Neuronal stem cell (in vitro differentiated cells): Measurements from ENCODE around the gene PPP2R1B.

Source experiments
- DNase-seq: peaks from one replicate; pipeline ENCODE4 v3.0.0-alpha.2; 2013; ENCODE audit warnings: low spot score
- H2AFZ ChIP-seq: one replicate; pipeline ENCODE4 v1.6.1; 2013; ENCODE audit warnings: mild to moderate bottlenecking, low read length, inconsistent platforms
- H2AK5ac ChIP-seq: 2 replicates; pipeline ENCODE4 v1.6.1; 2013; ENCODE audit warnings: low read depth, mild to moderate bottlenecking, inconsistent platforms, low read length, moderate library complexity, mixed read lengths
- H2BK120ac ChIP-seq: 2 replicates; pipeline ENCODE4 v1.6.1; 2013; ENCODE audit warnings: low read depth, mild to moderate bottlenecking, inconsistent platforms, low read length, moderate library complexity, mixed read lengths
- H2BK12ac ChIP-seq: one replicate; pipeline ENCODE4 v1.6.1; 2013; ENCODE audit warnings: low read length, inconsistent platforms
- H2BK15ac ChIP-seq: 2 replicates; pipeline ENCODE4 v1.6.1; 2013; ENCODE audit warnings: mild to moderate bottlenecking, low read length, inconsistent platforms, mixed read lengths
- H2BK5ac ChIP-seq: one replicate; pipeline ENCODE4 v1.6.1; 2013; ENCODE audit warnings: inconsistent platforms, mild to moderate bottlenecking, low read length, moderate library complexity
- H3K14ac ChIP-seq: one replicate; pipeline ENCODE4 v1.6.1; 2013; ENCODE audit warnings: low read length, inconsistent platforms
- H3K18ac ChIP-seq: 2 replicates; pipeline ENCODE4 v1.6.1; 2013; ENCODE audit warnings: low read length, inconsistent platforms
- H3K23ac ChIP-seq: 2 replicates; pipeline ENCODE4 v1.6.1; 2013; ENCODE audit warnings: low read depth, mild to moderate bottlenecking, mixed read lengths, low read length, inconsistent platforms; ENCODE audit not compliant: poor library complexity
- H3K27ac ChIP-seq: replicated peaks from 3 replicates; pipeline ENCODE4 v1.5.1; 2013; ENCODE audit warnings: low read length, inconsistent platforms
- H3K27me3 ChIP-seq, 3 experiments: 2 replicates each; pipeline ENCODE4 v1.6.1; 2013; ENCODE audit warnings: low read length in 3 of 3, mild to moderate bottlenecking in 2 of 3, inconsistent platforms in 1 of 3, low read depth in 1 of 3, mixed read lengths in 1 of 3, moderate library complexity in 1 of 3; ENCODE audit not compliant: control insufficient read depth in 3 of 3, insufficient read depth in 3 of 3
- H3K36me3 ChIP-seq, 2 donors: replicated peaks in 1 of 2; 2 replicates each; pipeline ENCODE4 v1.6.1; 2013; ENCODE audit warnings: low read length in 2 of 2; ENCODE audit not compliant: control insufficient read depth in 2 of 2, insufficient read depth in 2 of 2
- H3K4ac ChIP-seq: 2 replicates; pipeline ENCODE4 v1.6.1; 2013; ENCODE audit warnings: inconsistent platforms, mild to moderate bottlenecking, low read length, moderate library complexity
- H3K4me1 ChIP-seq, 2 donors: 1 replicate in 1 of 2; 2 replicates in 1 of 2; pipeline ENCODE4 v1.6.1; 2013; ENCODE audit warnings: low read length in 2 of 2, low read depth in 1 of 2; ENCODE audit not compliant: control insufficient read depth in 2 of 2, insufficient read depth in 1 of 2
- H3K4me2 ChIP-seq: one replicate; pipeline ENCODE4 v1.6.1; 2013; ENCODE audit warnings: mild to moderate bottlenecking, low read length, inconsistent platforms; ENCODE audit not compliant: insufficient read depth, poor library complexity, severe bottlenecking
- H3K4me3 ChIP-seq, 2 donors: 2 replicates each; pipeline ENCODE4 v1.5.1; 2013; ENCODE audit warnings: low read length in 2 of 2, mild to moderate bottlenecking in 2 of 2, inconsistent platforms in 1 of 2, moderate library complexity in 1 of 2
- H3K79me1 ChIP-seq: one replicate; pipeline ENCODE4 v1.6.1; 2013; ENCODE audit warnings: low read depth, mild to moderate bottlenecking, inconsistent platforms, low read length, moderate library complexity
- H3K9ac ChIP-seq: one replicate; pipeline ENCODE4 v1.6.1; 2013; ENCODE audit warnings: mild to moderate bottlenecking, low read depth, low read length, inconsistent platforms; ENCODE audit not compliant: poor library complexity
- H3K9me3 ChIP-seq, 2 donors: replicated peaks in 1 of 2; 2 replicates each; pipeline versions ENCODE3 to v1.6.1; 2013; ENCODE audit warnings: low read length in 2 of 2, mild to moderate bottlenecking in 2 of 2, inconsistent platforms in 1 of 2, low read depth in 1 of 2, mixed read lengths in 1 of 2, moderate library complexity in 1 of 2; ENCODE audit not compliant: control insufficient read depth in 2 of 2, insufficient read depth in 1 of 2
- H4K8ac ChIP-seq: one replicate; pipeline ENCODE4 v1.6.1; 2013; ENCODE audit warnings: low read depth, mild to moderate bottlenecking, inconsistent platforms, low read length, moderate library complexity
- H4K91ac ChIP-seq: one replicate; pipeline ENCODE4 v1.6.1; 2013; ENCODE audit warnings: low read length, low read depth, mild to moderate bottlenecking, inconsistent platforms; ENCODE audit not compliant: poor library complexity
- WGBS, 2 donors: extraction: QIAGEN DNeasy Blood & Tissue Kit; methylation state at CpG; one replicate each; pipeline ENCODE4 v1.1.7; 2013; ENCODE audit warnings: missing lambda C conversion rate in 2 of 2, mixed read lengths in 1 of 2; ENCODE audit not compliant: insufficient read length in 2 of 2, insufficient replicate concordance in 1 of 2; ENCODE audit errors: extremely low coverage in 2 of 2; 5-methylcytosine and 5-hydroxymethylcytosine counted together

Gene PPP2R1B

GRCh38 chr11:111736621-111737443 is 29.4 kb downstream of the PPP2R1B start:
- Histone ChIP-seq H2BK15ac (no peak overlapping the region), H2BK120ac (no peak overlapping the region), H4K91ac (no peak overlapping the region), H2BK12ac (no peak overlapping the region), H3K4me2 (no peak overlapping the region), H3K27ac (no peak overlapping the region), H3K36me3 (peaks cover 3 to 18% of the 10 kb centered on the region in 2 donors), H2AFZ (no peak overlapping the region), H4K8ac (no peak overlapping the region), H2BK5ac (no peak overlapping the region), H3K27me3 (no peaks in the 10 kb centered on the region), H3K4ac (no peak overlapping the region), H3K79me1 (no peaks in the 10 kb centered on the region), H3K4me1 (peaks cover 15 to 63% of the 10 kb centered on the region in 2 donors), H3K4me3 (no peak overlapping the region), H3K18ac (no peak overlapping the region), H3K23ac (no peak overlapping the region), H2AK5ac (no peak overlapping the region), H3K9me3 (no peaks in the 10 kb centered on the region), H3K14ac (no peak overlapping the region), H3K9ac (no peak overlapping the region)
- DNase-seq = no peak
- WGBS, 2 donors = no CpG with 5 or more reads among the region's 15 CpGs

GRCh38 chr11:111736181-111736590 is 30.0 kb downstream of the PPP2R1B start:
- no peak overlapping the region for H3K27ac ChIP-seq
- H4K91ac ChIP-seq = no peak overlapping the region
- H3K36me3 ChIP-seq = peaks cover 2 to 12% of the 10 kb centered on the region in 2 donors
- H3K4ac ChIP-seq = no peak overlapping the region
- H3K14ac ChIP-seq = no peak overlapping the region
- no peak overlapping the region for H2BK120ac ChIP-seq
- no peak overlapping the region for H4K8ac ChIP-seq
- no peaks in the 10 kb centered on the region for H3K9me3 ChIP-seq
- no peak overlapping the region for H2AFZ ChIP-seq
- no peak overlapping the region for H2BK12ac ChIP-seq
- no peak overlapping the region for H2BK5ac ChIP-seq
- H3K4me2 ChIP-seq = no peak overlapping the region
- DNase-seq = no peak
- H3K79me1 ChIP-seq = peaks cover 1% of the 10 kb centered on the region
- no peak overlapping the region for H3K23ac ChIP-seq
- H2AK5ac ChIP-seq = no peak overlapping the region
- no peaks in the 10 kb centered on the region for H3K27me3 ChIP-seq
- H3K4me3 ChIP-seq = no peak overlapping the region
- peaks cover 17 to 64% of the 10 kb centered on the region in 2 donors for H3K4me1 ChIP-seq
- no peak overlapping the region for H3K18ac ChIP-seq
- H2BK15ac ChIP-seq = no peak overlapping the region
- no CpG with 5 or more reads among the region's 11 CpGs for WGBS, 2 donors
- H3K9ac ChIP-seq = no peak overlapping the region

GRCh38 chr11:111735262-111736116 is 30.7 kb downstream of the PPP2R1B start:
- no peak overlapping the region for H4K91ac ChIP-seq
- H3K9ac ChIP-seq = no peak overlapping the region
- no peak overlapping the region for H2BK15ac ChIP-seq
- H3K23ac ChIP-seq = peak overlapping the region; percentile 13
- no peak overlapping the region for H2BK120ac ChIP-seq
- H2BK5ac ChIP-seq = peak overlapping the region; percentile 27
- H3K79me1 ChIP-seq = peaks cover 1% of the 10 kb centered on the region
- no peak for DNase-seq
- no peak overlapping the region for H3K4me2 ChIP-seq
- H3K4me3 ChIP-seq = no peak overlapping the region
- peak overlapping the region; percentile 25 for H3K18ac ChIP-seq
- no peak overlapping the region for H2BK12ac ChIP-seq
- H2AFZ ChIP-seq = peak overlapping the region; percentile 40
- H2AK5ac ChIP-seq = no peak overlapping the region
- WGBS, 2 donors = no CpG with 5 or more reads among the region's 19 CpGs
- peaks cover 0 to 5% of the 10 kb centered on the region in 2 donors for H3K36me3 ChIP-seq
- no peaks in the 10 kb centered on the region for H3K9me3 ChIP-seq
- no peak overlapping the region for H4K8ac ChIP-seq
- peaks cover 20 to 71% of the 10 kb centered on the region in 2 donors for H3K4me1 ChIP-seq
- H3K27me3 ChIP-seq = no peaks in the 10 kb centered on the region
- H3K27ac ChIP-seq = no peak overlapping the region
- H3K14ac ChIP-seq = no peak overlapping the region
- H3K4ac ChIP-seq = no peak overlapping the region

- Histone ChIP-seq H3K4me1 (peaks cover 20 to 75% of the 10 kb centered on the region in 2 donors), H2AK5ac (no peak overlapping the region), H3K23ac (no peak overlapping the region), H2BK120ac (no peak overlapping the region), H3K9me3 (no peaks in the 10 kb centered on the region), H3K36me3 (peaks cover 0 to under 1% of the 10 kb centered on the region in 2 donors), H3K79me1 (peaks cover 1% of the 10 kb centered on the region), H3K9ac (peak overlapping the region; percentile 21), H2BK15ac (no peak overlapping the region), H3K27ac (no peak overlapping the region), H3K18ac (no peak overlapping the region), H2BK5ac (peak overlapping the region; percentile 27), H4K91ac (no peak overlapping the region), H3K4me3 (no peak overlapping the region), H2BK12ac (no peak overlapping the region), H3K14ac (no peak overlapping the region), H2AFZ (peak overlapping the region; percentile 40), H3K27me3 (no peaks in the 10 kb centered on the region), H3K4me2 (no peak overlapping the region), H4K8ac (no peak overlapping the region), H3K4ac (no peak overlapping the region)
- DNase-seq = no peak
- no CpG with 5 or more reads among the region's 6 CpGs for WGBS, 2 donors
These were observed 31.3 kb downstream of the PPP2R1B start for GRCh38 chr11:111734954-111735261.
